GM18867 (cell line): ENCODE measurements around the gene RALGDS.

Experiments used
- ATAC-seq: cut with Tn5 transposase; IDR thresholded peaks from one replicate; pipeline ENCODE4 v1.9.1; 2021; ENCODE audit warnings: mild to moderate bottlenecking, moderate library complexity; ENCODE audit not compliant: unreplicated experiment

Gene RALGDS

DNA sequence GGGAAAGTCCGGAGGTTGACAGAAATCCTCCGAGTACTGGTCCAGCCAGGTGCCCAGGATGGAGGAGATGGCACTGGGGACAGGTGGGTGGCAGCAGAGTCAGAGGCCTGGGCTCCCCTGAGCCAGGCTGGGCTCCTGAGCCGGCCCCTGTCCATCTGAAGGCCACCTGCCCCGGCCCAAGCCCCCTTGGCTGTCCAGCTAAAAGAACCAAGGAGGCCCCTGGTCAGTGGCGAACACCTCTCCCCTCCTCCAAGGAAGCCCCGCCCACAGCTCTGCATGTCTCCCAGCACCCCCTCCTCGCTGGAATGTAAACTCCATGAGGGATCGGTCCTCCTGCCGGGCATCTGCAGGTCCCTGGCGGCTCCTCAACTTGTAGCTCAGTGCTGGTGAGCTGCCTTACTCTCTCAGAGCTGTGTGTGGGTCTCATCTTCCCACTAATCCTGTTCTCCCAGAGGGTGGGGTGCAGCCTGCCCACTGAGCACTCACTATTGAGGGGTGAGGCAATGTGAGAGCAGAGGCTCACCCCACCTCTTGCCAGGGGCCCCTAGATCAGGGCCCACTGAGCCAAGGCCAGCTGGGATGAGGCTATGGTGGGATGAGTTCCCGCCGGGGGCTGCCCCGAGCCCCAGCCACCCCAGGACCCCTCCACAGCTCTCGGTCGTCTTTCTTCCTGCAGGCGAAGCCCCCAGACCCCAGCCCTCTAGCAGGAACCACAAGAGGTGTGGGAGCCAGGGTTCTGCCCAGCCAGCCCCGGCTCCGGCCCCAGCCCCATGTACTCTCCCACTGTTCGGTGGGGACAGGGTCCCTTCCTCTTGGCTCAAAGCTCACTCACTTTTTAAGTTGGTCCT, 12.0 kb downstream of the RALGDS start:
- no peak for ATAC-seq

DNA sequence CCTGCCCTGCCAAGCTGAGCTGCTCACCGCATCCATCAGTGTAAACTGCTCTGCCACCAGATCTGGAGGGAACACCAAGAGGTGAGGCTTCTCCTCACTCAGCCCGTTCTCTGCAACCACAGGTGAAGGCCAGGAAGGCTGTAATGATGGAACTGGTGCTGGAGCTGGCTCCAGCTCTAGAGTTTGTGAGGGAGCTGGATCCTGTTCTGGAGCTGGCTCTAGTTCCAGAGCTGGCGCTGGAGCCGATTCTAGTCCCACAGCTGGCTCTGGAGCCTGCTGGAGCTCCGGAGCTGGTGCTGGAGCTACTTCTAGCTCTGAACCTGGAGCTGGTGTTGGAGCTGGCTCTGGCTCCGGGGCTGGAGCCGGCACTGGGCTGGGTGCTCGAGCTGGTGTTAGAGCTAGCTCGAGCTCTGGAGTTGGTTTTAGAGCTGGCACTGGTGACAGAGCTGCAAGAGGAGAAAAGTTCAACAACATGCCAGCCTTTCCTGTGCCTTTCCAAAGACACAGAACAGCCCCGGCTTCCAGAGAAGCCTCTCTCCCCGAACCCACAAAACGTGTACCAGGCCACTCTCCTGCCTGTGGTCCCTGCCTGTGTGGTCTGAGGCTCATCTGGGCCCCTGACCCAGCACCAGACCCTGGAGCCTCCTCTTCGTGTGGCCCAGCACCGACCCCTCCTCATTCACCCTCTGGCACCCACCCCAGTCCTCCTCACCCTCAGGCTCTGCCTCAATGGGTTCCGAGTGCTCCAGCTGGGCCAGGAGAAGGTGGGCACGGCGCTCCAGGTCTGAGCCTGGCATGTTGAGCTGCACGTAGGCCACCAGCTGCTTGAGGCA, 12.9 kb downstream of the RALGDS start:
- no peak for ATAC-seq

- ATAC-seq = no peak
Observed at GRCh38 chr9:133107245-133107722, 13.8 kb downstream of the RALGDS start.

DNA sequence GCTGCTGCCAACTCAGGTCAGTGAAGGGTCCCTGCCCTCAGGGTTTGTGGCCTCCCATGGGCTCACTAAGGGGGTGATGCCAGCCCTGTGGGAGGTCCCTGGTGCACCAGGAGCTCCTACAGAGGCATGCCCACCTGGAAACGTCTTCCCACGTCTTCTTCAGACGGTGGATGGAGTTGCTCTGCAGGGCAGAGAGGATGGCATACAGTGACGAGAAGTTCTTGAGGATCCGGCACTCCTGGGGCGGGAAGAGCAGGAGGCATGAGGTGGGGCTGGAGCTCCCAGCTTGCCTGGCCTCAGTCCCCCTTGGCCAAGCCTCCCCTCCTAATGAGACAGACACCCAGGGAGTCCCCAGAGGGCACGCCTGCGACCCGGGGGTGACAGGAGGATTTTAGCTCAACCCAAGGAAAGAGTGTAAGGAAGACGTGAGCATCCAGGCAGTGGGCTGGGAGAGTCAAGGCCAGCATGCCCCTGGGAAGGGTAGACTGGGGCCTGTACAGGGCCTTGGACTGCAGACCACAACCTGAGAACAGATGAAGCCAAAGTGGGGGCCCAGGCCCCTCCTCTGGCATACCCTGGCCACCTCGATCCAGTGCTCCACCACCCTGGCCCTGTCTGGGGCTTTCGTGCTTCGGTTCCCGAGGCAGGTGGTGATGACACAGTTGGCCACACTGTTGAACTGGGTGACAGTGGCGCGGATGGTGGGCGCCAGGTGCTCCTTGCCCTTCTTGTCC, 14.4 kb downstream of the RALGDS start:
- ATAC-seq = no peak

DNA sequence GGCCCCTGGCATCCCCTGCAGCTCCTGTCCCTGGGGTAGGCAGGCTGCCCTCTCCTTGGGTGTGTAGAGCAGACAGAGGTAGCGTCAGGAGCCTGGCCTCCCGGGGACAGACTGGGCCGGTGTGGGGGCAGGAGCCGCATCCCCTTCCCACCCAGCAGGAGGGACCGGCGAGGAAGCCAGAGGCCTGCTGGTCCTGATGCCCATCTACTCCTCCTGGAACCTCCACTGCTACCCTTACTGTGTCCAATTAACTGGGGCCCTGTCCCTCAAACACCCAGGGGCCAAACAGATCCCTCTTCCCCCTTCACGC, 15.6 kb downstream of the RALGDS start:
- ATAC-seq = no peak

DNA sequence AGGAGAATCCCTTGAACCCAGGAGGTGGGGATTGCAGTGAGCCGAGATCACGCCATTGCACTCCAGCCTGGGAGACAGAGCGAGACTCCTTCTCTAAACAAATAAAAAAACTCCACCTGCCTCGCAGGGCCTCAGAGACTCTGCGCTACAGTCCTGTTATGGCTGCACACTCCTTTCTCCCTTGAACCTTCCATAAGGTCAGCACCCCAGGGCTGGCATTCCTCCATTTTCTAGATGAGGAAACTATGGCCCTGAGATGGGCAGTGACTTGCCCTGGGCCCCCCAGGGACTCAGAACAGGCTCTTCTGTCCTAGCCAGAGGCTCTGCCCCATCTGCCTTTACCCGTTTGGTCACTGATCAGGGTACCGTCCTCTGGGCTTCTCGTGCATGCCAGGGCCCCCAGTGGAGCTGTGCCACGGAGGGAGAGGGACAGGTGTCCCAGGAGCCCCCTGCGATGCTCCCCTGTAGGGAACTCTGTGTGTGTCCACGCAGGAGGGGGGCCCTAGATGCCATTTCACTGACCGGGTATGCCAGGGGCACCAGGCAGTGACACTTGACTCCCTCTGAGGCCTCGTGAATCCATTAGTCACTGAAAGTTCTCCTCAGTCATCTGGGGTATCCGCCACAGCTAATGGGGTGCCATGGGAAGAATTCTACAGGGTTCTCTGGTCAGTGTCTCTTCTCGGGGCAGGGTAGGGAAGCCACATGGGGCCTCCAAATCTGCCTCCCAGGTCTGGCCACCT, 16.2 kb downstream of the RALGDS start:
- no peak for ATAC-seq

DNA sequence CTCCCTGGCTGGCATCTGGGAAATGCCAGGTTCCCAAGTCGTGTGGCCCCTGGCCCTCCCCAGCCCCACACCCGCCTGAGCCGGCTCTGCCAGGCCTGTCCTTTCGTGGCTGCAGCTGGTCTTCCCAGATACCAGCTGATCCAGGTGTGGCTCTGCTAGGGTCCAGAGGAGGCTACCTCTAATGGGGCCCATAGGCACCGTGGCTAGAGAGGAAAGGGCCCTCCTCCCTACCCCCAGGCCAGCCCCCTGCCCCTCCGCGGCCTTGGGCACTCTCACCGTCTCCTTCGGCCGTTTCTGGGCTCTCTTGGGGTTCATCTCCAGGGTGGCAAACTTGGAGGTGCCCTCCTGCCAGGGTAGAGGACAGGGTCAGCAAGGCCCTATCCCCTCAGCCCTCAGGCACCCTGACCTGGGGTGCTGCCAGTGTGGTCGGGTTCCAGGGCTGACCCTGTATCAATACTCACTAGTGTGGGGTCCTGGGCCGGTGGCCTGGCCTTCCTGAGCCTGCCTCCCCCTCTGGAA, 17.0 kb downstream of the RALGDS start:
- no peak for ATAC-seq

- ATAC-seq = no peak
Observed at GRCh38 chr9:133103183-133103986, 17.7 kb downstream of the RALGDS start.

- ATAC-seq = no peak
Observed at GRCh38 chr9:133102190-133103021, 18.6 kb downstream of the RALGDS start.

- no peak for ATAC-seq
Observed at GRCh38 chr9:133101356-133102189, 19.5 kb downstream of the RALGDS start.

- no peak for ATAC-seq
Observed at GRCh38 chr9:133100506-133101355, 20.3 kb downstream of the RALGDS start.

DNA sequence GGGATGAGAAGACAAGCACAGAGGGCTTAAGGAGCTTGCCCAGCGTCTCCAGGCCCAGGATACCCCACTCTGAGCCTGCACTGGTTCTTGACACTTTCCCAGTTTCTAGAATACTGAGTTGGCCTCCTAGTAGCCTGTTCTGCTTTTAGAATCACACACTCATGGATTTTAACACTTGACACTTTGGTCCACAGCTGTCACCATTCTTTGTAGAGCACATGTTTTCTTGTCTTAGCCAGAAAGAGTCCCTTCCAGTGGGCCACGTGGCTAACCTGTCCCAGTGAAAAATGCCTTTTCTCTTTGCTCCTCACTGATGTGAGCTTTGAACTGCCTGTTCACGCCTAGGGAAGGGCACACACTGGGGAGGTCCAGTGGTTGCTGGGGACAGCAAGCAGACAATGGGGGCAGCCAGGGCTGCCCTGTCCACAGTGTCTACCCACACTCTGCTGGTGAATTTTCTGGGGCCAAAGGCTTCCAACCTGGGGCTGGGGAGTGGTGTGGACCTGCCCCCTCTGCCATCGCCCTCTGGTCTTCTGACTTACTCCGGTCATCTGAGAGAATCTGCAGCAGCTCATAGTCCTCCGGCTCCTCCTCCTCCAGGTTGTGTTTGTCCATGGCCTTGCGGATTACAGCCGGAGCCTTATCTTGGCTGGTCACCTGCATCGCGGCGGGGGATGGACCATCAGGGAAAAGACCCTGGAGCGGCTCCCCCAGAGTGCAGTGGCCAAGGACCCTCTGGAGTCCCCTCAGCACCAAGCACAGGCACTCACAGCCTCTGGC, 21.1 kb downstream of the RALGDS start:
- no peak for ATAC-seq

DNA sequence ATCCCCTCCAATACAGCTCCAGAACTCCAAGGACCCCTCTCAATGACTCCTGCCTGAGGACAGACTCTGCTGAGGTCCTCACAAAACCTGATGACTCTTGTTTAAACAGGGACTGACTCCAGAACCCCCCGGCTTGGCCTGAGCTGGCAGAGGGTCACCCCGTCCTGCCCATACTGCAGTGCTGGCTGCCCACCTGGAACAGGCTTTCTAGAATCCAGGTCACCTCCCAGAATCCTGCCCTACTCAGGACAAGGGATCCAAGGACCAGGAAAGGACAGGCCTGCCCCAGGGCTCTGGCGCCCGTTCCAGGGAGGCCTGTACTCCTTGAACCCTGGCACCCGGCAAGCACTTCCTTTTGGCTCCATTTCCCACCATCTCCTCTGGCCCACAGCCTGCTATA, 22.2 kb downstream of the RALGDS start:
- ATAC-seq = no peak

- ATAC-seq = no peak
Observed at GRCh38 chr9:133098104-133098754, 22.8 kb downstream of the RALGDS start.

GRCh38 chr9:133094842-133095393, 26.1 kb downstream of the RALGDS start:
- ATAC-seq = no peak
